HepG2 (cell line): ENCODE results near the gene CKS1B. TPM values are rescaled to one million over a fixed set of nuclear protein-coding genes. Genes with fewer than 3 reads are reported as not detected.
A peak's percentile ranks its signal among the peaks of the same experiment; 100 is the strongest.

ENCODE experiments used
- ATAC-seq: fragments of 200-7000 bp; cut with Tn5 transposase; 3 replicates; pipeline ENCODE4 v1.9.1; 2020; ENCODE audit warnings: mild to moderate bottlenecking, moderate library complexity
- BruUV-seq: library from RNA; stranded (reverse); fragments of 400-500 nt; replicated peaks from 2 replicates; lab custom pipeline; 2021; lab: Mats Ljungman, UMichigan
- CTCF ChIA-PET: fragments of 300-600 bp; formaldehyde crosslinking; extraction: SDS; loops from one replicate; lab custom pipeline; 2021; ENCODE audit warnings: low total read pairs, inconsistent platforms, low intra/inter-chr PET ratio; lab: Yijun Ruan, JAX
- POLR2A ChIA-PET: fragments of 350-600 bp; sonication (Branson Sonifier 250); formaldehyde crosslinking; loops from one replicate; lab custom pipeline; 2020; ENCODE audit warnings: antibody characterized with exemption, inconsistent platforms; lab: Yijun Ruan, JAX
- DNase-seq: peaks from one replicate; pipeline ENCODE4 v3.0.0-alpha.2; 2015; ENCODE audit warnings: low spot score
- FAIRE-seq: peaks from 3 replicates; lab custom pipeline; 2011; peaks lifted over from hg19 to GRCh38; lab: Jason Lieb, UNC
- H2AFZ ChIP-seq: one replicate; pipeline ENCODE4 v1.6.1; 2011; ENCODE audit warnings: low read length, inconsistent platforms
- H3K27ac ChIP-seq: fragments of 300-600 bp; 3 replicates; pipeline ENCODE4 v1.8.0; 2011; ENCODE audit warnings: mixed run types, mild to moderate bottlenecking, mixed read lengths, low read length, inconsistent platforms; ENCODE audit not compliant: insufficient read depth; ENCODE audit errors: extremely low read length
- H3K27me3 ChIP-seq, 2 experiments: fragments of 200-600 bp in 1 of 2; 2 replicates in 1 of 2; 3 replicates in 1 of 2; pipeline versions ENCODE4 v1.6.0 to v1.8.0; 2011; ENCODE audit warnings: low read length in 2 of 2, mild to moderate bottlenecking in 2 of 2, moderate library complexity in 2 of 2, inconsistent platforms in 1 of 2; ENCODE audit not compliant: insufficient read depth in 2 of 2, control insufficient read depth in 1 of 2
- H3K36me3 ChIP-seq, 2 experiments: fragments of 200-600 bp in 1 of 2; replicated peaks in 1 of 2; 2 replicates in 1 of 2; 3 replicates in 1 of 2; pipeline versions ENCODE4 v1.5.1 to v1.8.0; 2011; ENCODE audit warnings: low read length in 2 of 2, inconsistent platforms in 1 of 2; ENCODE audit not compliant: insufficient read depth in 2 of 2, control insufficient read depth in 1 of 2
- H3K4me1 ChIP-seq: 2 replicates; pipeline ENCODE4 v1.5.1; 2012; ENCODE audit warnings: low read length, inconsistent platforms; ENCODE audit not compliant: insufficient read depth
- H3K4me2 ChIP-seq: 2 replicates; pipeline ENCODE4 v1.6.0; 2011; ENCODE audit warnings: low read depth, low read length, inconsistent platforms
- H3K4me3 ChIP-seq, 3 experiments: fragments of 200-600 bp in 1 of 3; sonication (generic), shearing (Covaris generic) in 1 of 3; replicated peaks in 1 of 3; 2 replicates each; pipeline ENCODE4 v1.5.1; 2011 to 2016; ENCODE audit warnings: low read length in 3 of 3, inconsistent platforms in 2 of 3, low read depth in 2 of 3, mild to moderate bottlenecking in 2 of 3, control low read depth in 1 of 3, mixed read lengths in 1 of 3; ENCODE audit not compliant: insufficient read depth in 1 of 3
- H3K79me2 ChIP-seq: one replicate; pipeline ENCODE4 v1.6.1; 2011; ENCODE audit warnings: low read length, inconsistent platforms; ENCODE audit not compliant: insufficient read depth
- H3K9ac ChIP-seq: 2 replicates; pipeline ENCODE4 v1.6.0; 2011; ENCODE audit warnings: mild to moderate bottlenecking, low read depth, low read length, inconsistent platforms; ENCODE audit not compliant: insufficient read depth
- H3K9me3 ChIP-seq: 2 replicates; pipeline ENCODE4 v1.5.1; 2012; ENCODE audit warnings: mild to moderate bottlenecking, low read length
- H4K20me1 ChIP-seq: 2 replicates; pipeline ENCODE4 v1.6.0; 2011; ENCODE audit warnings: inconsistent platforms, mild to moderate bottlenecking, low read length, moderate library complexity; ENCODE audit not compliant: insufficient read depth
- ARHGAP35 ChIP-seq: sonication (generic); formaldehyde crosslinking; IDR thresholded peaks from 2 replicates; pipeline ENCODE4 v1.9.0; 2022; ENCODE audit warnings: mild to moderate bottlenecking, inconsistent platforms, moderate library complexity, missing genetic modification reagents, borderline replicate concordance
- CBX5 ChIP-seq: sonication (generic); formaldehyde crosslinking; IDR thresholded peaks from 2 replicates; pipeline ENCODE4 v1.4.0; 2020; ENCODE audit warnings: missing genetic modification reagents, borderline replicate concordance
- ELF3 ChIP-seq: IDR thresholded peaks from 2 replicates; pipeline ENCODE4 v1.6.1; 2016; ENCODE audit warnings: missing genetic modification reagents, missing compliant biosample characterization
- RBM39 ChIP-seq: fragments of 200-400 bp; formaldehyde crosslinking; IDR thresholded peaks from one replicate; pipeline ENCODE4 v1.6.1; 2018; ENCODE audit warnings: antibody characterized with exemption, mild to moderate bottlenecking, low read depth, low read length; ENCODE audit not compliant: poor library complexity, severe bottlenecking
- ZBTB33 ChIP-seq: sonication (generic); formaldehyde crosslinking; IDR thresholded peaks from 2 replicates; pipeline ENCODE4 v1.4.0; 2020; ENCODE audit warnings: missing genetic modification reagents
- ZFP36 ChIP-seq: fragments of 150-350 bp; IDR thresholded peaks from 2 replicates; pipeline ENCODE4 v1.6.1; 2018; ENCODE audit warnings: borderline replicate concordance, low read length, low read depth; ENCODE audit not compliant: partially characterized antibody
- ZNF550 ChIP-seq: sonication (generic); formaldehyde crosslinking; IDR thresholded peaks from 2 replicates; pipeline ENCODE4 v1.4.0; 2020; ENCODE audit warnings: mild to moderate bottlenecking, missing genetic modification reagents, borderline replicate concordance
- ZNF724P ChIP-seq: sonication (generic); formaldehyde crosslinking; IDR thresholded peaks from 2 replicates; pipeline ENCODE4 v1.8.0; 2022; ENCODE audit warnings: missing genetic modification reagents, borderline replicate concordance
- WGBS: methylation state at CpG from one replicate; pipeline ENCODE4 v1.1.6; 2017; ENCODE audit warnings: low lambda C conversion rate; 5-methylcytosine and 5-hydroxymethylcytosine counted together
- in situ Hi-C: cut with HindIII; loops from 2 replicates; pipeline ENCODE4 v1.10.0; 2017; ENCODE audit warnings: low pct_unique_long_range_greater_than_20kb; ENCODE audit not compliant: extremely low pct_ligation_motif_present
- intact Hi-C: fragments of 100-400 bp; cut with micrococcal nuclease; formaldehyde crosslinking; loops from one replicate; pipeline ENCODE4 v1.10.0; 2022; ENCODE audit not compliant: unreplicated experiment
- polyA plus RNA-seq, 8 experiments: library from polyadenylated mRNA; depleted of rRNA in 3 of 8; stranded (reverse) in 7 of 8; unstranded in 1 of 8; fragments of >200 nt; fragmentation: Illumina TruSeq in 4 of 8; extraction: Trizol in 4 of 8; gene quantifications; 2 replicates each; pipeline versions ENCODE4 v1.2.1 to v1.2.3, GENCODE V29; 2011 to 2016; ENCODE audit warnings: low read depth in 4 of 8, missing spikeins in 1 of 8, mixed read lengths in 1 of 8; ENCODE audit not compliant: insufficient read depth in 1 of 8
- total RNA-seq, 5 experiments: library from RNA; depleted of rRNA; stranded (reverse); fragments of >200 nt; fragmentation: Illumina TruSeq; extraction: Trizol; gene quantifications; 2 replicates each; pipeline ENCODE4 v1.2.3, GENCODE V29; 2016; ENCODE audit warnings: low read depth in 1 of 5

CKS1B gene
- total and polyA plus RNA-seq, 2 of the 13 experiments (the other 11 are each of a cell fraction or from before 2014, with no cell fraction given) = 217 to 222 TPM

DNA sequence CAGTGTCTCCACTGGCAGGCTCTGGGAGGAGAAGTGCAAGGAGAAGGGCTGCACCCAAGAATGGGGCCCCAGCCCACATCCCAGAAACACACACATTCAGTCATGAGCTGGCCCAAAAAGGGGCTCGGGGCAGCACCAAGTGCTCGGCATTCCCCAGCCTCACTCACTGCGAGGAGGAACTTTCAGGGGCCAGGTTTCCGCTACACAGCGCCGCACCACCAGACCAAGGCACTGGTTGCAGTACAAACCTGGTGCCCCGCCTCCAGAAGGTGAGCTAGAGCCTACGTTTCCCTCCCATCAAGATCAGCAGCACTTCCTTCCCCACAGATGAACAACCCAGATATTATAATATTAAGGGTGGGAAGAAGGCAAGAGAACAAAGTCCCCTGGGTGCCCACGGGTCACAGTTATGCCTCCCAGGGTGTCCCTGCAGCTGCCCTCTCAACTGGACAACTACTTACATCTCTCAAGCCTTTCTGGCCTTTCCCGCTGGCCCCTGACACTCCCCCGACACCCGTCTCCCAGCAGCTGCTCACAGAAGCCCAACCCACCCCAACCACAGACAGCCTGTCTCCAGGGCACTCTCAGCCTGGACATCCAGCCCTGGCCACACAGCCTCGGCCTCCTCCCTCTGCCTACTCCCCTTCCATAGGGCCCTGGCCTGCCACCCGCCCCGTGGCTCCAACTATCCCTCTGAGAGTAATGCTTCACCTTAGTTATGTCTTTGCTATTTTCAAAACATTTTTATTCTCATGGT is 22.4 kb upstream of the CKS1B start:
- Histone ChIP-seq H3K9me3 (no peaks in the 10 kb centered on the region), H3K27me3 (no peaks in the 10 kb centered on the region; a peak in 1 of 5 replicates), H3K4me3 (no peak overlapping the region), H3K27ac (no peak overlapping the region), H3K79me2 (no peaks in the 10 kb centered on the region), H4K20me1 (no peaks in the 10 kb centered on the region), H3K36me3 (peaks cover 4 to 7% of the 10 kb centered on the region in 2 experiments; a peak in 2 of 5 replicates), H3K4me1 (peaks cover 46% of the 10 kb centered on the region), H3K4me2 (no peak overlapping the region), H3K9ac (no peak overlapping the region), H2AFZ (no peak overlapping the region)
- intact Hi-C loops (no loop called here), in situ Hi-C loops (no loop called here)
- FAIRE-seq = no peak
- BruUV-seq = no TSS peak
- TF ChIP-seq CBX5 (CRISPR knock-in tag) (no peak), ZBTB33 (0 out of 2 replicates have a peak, but pooled peaks have one; percentile 37), ARHGAP35 (CRISPR knock-in tag) (no peak)
- WGBS = 82% methylated on average over 10 of the region's 15 CpGs
- DNase-seq = no peak
- POLR2A ChIA-PET = interaction anchor here (1.5 kb wide), 2 partner anchors 16 to 21 kb away, joined by 4 to 7 read pairs; partner anchors contain the start of gene PMVK
- ATAC-seq = no peak
- CTCF ChIA-PET = no interaction called here

- H3K27me3 ChIP-seq = no peaks in the 10 kb centered on the region; a peak in 1 of 5 replicates
- ATAC-seq = no peak
- ChIA-PET CTCF (no interaction called here), POLR2A (interaction anchor here (1.5 to 1.9 kb wide), 3 partner anchors 16 to 20 kb away, joined by 4 to 7 read pairs (median 4); partner anchors contain the start of gene PMVK)
- H4K20me1 ChIP-seq = no peaks in the 10 kb centered on the region
- no peaks in the 10 kb centered on the region for H3K9me3 ChIP-seq
- in situ Hi-C loops = no loop called here
- no peak overlapping the region for H3K9ac ChIP-seq
- H2AFZ ChIP-seq = no peak overlapping the region
- no TSS peak for BruUV-seq
- FAIRE-seq = no peak
- H3K4me1 ChIP-seq = peaks cover 46% of the 10 kb centered on the region
- H3K79me2 ChIP-seq = no peaks in the 10 kb centered on the region
- 73% methylated on average over 6 of the region's 6 CpGs for WGBS
- no peak overlapping the region for H3K4me3 ChIP-seq
- intact Hi-C loops = no loop called here
- peaks cover 4 to 7% of the 10 kb centered on the region in 2 experiments; a peak in 2 of 5 replicates for H3K36me3 ChIP-seq
- TF ChIP-seq RBM39 (no peak), ARHGAP35 (CRISPR knock-in tag) (no peak), ZNF550 (CRISPR knock-in tag) (no peak), ZNF724P (CRISPR knock-in tag) (no peak), ELF3 (no peak), ZFP36 (no peak)
- H3K27ac ChIP-seq = no peak overlapping the region
- no peak overlapping the region for H3K4me2 ChIP-seq
- no peak for DNase-seq
Measured at GRCh38 chr1:154952664-154953063, 21.8 kb upstream of the CKS1B start.
